Gastroesophageal sphincter (tissue), 4 donors: ENCODE measurements around the gene ATP12A. TPM values are rescaled to one million over a fixed set of nuclear protein-coding genes. Genes with fewer than 3 reads are reported as not detected.

Source experiments
- ATAC-seq: fragments of 150-250 bp; one replicate; pipeline ENCODE4 v1.9.1; 2016; ENCODE audit warnings: mild to moderate bottlenecking, moderate library complexity
- H3K27ac ChIP-seq, 4 donors: fragments of 200-600 bp; sonication (generic) in 3 of 4; 1 replicate in 3 of 4; 2 replicates in 1 of 4; pipeline ENCODE4 v1.5.1; 2016 to 2019
- H3K27me3 ChIP-seq: fragments of 200-600 bp; sonication (generic); one replicate; pipeline ENCODE4 v1.5.1; 2019
- H3K36me3 ChIP-seq, 2 donors: fragments of 200-600 bp; sonication (generic); one replicate each; pipeline ENCODE4 v1.5.1; 2019; ENCODE audit warnings: control low read depth in 1 of 2
- H3K4me1 ChIP-seq, 3 donors: fragments of 200-600 bp; sonication (generic); 1 replicate in 2 of 3; 2 replicates in 1 of 3; pipeline ENCODE4 v1.5.1; 2016 to 2019; ENCODE audit warnings: control low read depth in 2 of 3
- H3K4me3 ChIP-seq, 2 donors: fragments of 200-600 bp; sonication (generic); one replicate each; pipeline ENCODE4 v1.5.1; 2019; ENCODE audit warnings: mild to moderate bottlenecking in 1 of 2, moderate library complexity in 1 of 2
- H3K9me3 ChIP-seq, 3 donors: fragments of 200-600 bp; sonication (generic); one replicate each; pipeline ENCODE4 v1.5.1; 2017 to 2019; ENCODE audit warnings: control low read depth in 2 of 3
- EP300 ChIP-seq: sonication (generic); formaldehyde crosslinking; IDR thresholded peaks from one replicate; pipeline ENCODE4 v1.6.1; 2017; ENCODE audit warnings: antibody characterized with exemption, mild to moderate bottlenecking
- POLR2A ChIP-seq, 2 donors: fragments of 450-650 bp; IDR thresholded peaks; one replicate each; pipeline ENCODE4 v1.6.1; 2017; ENCODE audit warnings: antibody characterized with exemption in 2 of 2, mild to moderate bottlenecking in 2 of 2, moderate library complexity in 1 of 2
- POLR2AphosphoS5 ChIP-seq: sonication (generic); formaldehyde crosslinking; IDR thresholded peaks from one replicate; pipeline ENCODE4 v1.6.1; 2017; ENCODE audit warnings: antibody characterized with exemption
- WGBS, 2 donors: methylation state at CpG; one replicate each; pipeline ENCODE4 v1.1.5; 2018; ENCODE audit warnings: low coverage in 1 of 2; 5-methylcytosine and 5-hydroxymethylcytosine counted together
- total RNA-seq, 4 donors: library from RNA; depleted of rRNA; stranded (reverse); fragments of >200 nt; gene quantifications; one replicate each; pipeline ENCODE4 v1.1.0, GENCODE V29; 2016
- TF ChIP-seq, protein P1 (sequence below), 4 experiments: fragments of 200-600 bp in 2 of 4; fragments of 450-650 bp in 2 of 4; sonication (generic) in 1 of 4; IDR thresholded peaks; one replicate each; pipeline ENCODE4 v1.5.1; 2017 to 2019; ENCODE audit warnings: antibody characterized with exemption in 4 of 4, mild to moderate bottlenecking in 2 of 4, moderate library complexity in 2 of 4

Gene ATP12A
- total RNA-seq, 4 donors from 2014 or later = 0.22 TPM; not detected in 3

DNA sequence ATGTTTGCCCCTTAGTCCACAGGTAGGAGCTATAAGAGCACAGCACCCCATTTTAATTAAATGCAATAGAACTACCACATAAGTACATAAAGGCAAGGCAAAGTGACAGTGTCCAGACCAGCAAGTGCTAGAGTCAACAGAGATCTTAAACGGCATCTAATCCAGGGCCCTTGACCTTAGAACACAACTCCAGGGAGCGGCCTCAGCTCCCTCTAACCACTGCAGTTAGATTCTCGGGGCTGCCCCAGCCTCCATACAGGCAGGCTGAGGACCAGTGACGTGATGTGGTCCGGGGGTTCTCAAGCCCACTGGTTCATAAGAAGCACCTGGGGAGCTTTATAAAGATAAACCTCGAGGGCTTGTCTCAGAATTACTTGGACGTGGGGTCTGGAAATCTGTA is 10.0 kb upstream of the ATP12A start:
- peaks cover 0 to 17% (median 4%) of the 10 kb centered on the region in 3 donors for H3K4me1 ChIP-seq
- no peak overlapping the region for H3K4me3 ChIP-seq
- peaks cover 10% of the 10 kb centered on the region for H3K27me3 ChIP-seq
- H3K36me3 ChIP-seq = no peaks in the 10 kb centered on the region
- 50 to 83% methylated on average over 1 to 2 of the region's 7 CpGs for WGBS, 2 donors
- ATAC-seq = no peak
- TF ChIP-seq, protein P1, sequence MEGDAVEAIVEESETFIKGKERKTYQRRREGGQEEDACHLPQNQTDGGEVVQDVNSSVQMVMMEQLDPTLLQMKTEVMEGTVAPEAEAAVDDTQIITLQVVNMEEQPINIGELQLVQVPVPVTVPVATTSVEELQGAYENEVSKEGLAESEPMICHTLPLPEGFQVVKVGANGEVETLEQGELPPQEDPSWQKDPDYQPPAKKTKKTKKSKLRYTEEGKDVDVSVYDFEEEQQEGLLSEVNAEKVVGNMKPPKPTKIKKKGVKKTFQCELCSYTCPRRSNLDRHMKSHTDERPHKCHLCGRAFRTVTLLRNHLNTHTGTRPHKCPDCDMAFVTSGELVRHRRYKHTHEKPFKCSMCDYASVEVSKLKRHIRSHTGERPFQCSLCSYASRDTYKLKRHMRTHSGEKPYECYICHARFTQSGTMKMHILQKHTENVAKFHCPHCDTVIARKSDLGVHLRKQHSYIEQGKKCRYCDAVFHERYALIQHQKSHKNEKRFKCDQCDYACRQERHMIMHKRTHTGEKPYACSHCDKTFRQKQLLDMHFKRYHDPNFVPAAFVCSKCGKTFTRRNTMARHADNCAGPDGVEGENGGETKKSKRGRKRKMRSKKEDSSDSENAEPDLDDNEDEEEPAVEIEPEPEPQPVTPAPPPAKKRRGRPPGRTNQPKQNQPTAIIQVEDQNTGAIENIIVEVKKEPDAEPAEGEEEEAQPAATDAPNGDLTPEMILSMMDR (IDR thresholded peaks at IDR 0.05) = no peak
- TF ChIP-seq EP300 (no peak), POLR2A (IDR thresholded peaks at IDR 0.05) (no peak)
- H3K9me3 ChIP-seq = no peaks in the 10 kb centered on the region
- no peak overlapping the region for H3K27ac ChIP-seq

DNA sequence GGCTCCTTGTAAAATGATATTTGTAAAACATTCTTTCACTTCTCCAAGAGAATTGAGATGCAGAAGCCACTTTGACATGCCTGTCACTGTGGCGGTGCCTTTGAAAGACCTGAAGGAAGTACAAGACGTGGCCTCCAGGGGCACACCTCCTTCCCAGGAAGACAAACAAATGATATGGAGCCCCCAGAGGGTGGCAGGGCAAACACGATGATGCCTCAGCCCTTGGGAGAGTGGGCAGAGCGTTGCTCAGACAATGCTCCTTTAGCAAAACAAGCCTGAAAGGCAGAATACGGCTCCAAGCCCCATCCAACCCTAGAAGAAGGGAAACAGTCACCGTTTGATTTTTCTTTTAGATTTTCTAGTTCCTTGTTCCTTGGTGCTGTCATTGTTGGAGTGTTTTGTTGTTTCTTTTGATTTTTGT is 9.2 kb upstream of the ATP12A start:
- H3K9me3 ChIP-seq = no peaks in the 10 kb centered on the region
- H3K4me3 ChIP-seq = no peak overlapping the region
- no peak for ATAC-seq
- TF ChIP-seq POLR2AphosphoS5 = no peak
- TF ChIP-seq, protein P1 (IDR thresholded peaks at IDR 0.05) = no peak
- no peak for TF ChIP-seq POLR2A (IDR thresholded peaks at IDR 0.05)
- TF ChIP-seq EP300 = no peak
- H3K27ac ChIP-seq = peak overlapping the region in 2 of 4 donors; percentile 71 to 74
- H3K4me1 ChIP-seq = peaks cover 0 to 17% (median 4%) of the 10 kb centered on the region in 3 donors
- H3K36me3 ChIP-seq = no peaks in the 10 kb centered on the region
- H3K27me3 ChIP-seq = peaks cover 4% of the 10 kb centered on the region
- WGBS, 2 donors = 15 to 17% methylated on average over 4 to 6 of the region's 6 CpGs

DNA sequence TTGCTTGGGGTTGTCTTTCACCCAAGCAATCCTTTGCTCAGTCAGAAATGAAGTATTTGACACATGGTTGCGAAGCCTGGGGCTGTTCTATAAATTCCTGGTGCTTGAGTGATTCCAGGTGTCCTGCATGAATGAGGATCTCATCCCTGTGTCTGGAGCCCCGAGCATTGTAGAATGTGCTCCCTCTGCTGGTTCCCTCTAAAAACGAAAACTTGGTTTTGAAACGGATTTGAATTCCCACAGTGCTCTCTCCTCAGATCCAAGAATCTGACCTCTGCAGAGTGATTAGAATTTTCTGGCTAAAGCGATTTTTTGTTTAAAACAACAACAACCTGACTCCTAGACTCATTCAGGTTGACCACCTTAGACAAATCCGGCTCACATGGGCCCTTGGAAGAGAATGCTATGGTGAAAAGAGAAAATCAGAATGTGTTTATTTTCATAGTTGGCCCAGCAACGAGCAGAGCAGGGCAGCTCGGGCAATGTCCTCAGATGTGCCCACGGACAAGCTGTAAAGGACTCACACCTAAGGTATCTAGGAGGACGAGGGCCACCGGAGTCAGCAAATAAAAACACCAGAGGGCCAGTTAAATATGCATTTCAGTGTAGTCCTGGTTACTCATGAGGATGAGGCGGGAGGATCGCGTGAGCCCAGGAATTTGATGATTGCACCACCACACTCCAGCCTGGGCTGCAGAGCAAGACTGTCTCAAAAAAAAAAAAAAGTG is 8.7 kb upstream of the ATP12A start:
- Histone ChIP-seq H3K27me3 (peaks cover 6% of the 10 kb centered on the region), H3K27ac (peak overlapping the region in 3 of 4 donors; percentile 67 to 74 (median 71)), H3K36me3 (no peaks in the 10 kb centered on the region), H3K4me3 (peak overlapping the region in 1 of 2 donors; percentile 29), H3K4me1 (peaks cover 0 to 17% (median 4%) of the 10 kb centered on the region in 3 donors), H3K9me3 (no peaks in the 10 kb centered on the region)
- ATAC-seq = peak; percentile 88
- 18 to 22% methylated on average over 9 to 14 of the region's 14 CpGs for WGBS, 2 donors
- TF ChIP-seq POLR2AphosphoS5 = peak; percentile 40
- TF ChIP-seq POLR2A (IDR thresholded peaks at IDR 0.05) = no peak
- TF ChIP-seq, protein P1 (IDR thresholded peaks at IDR 0.05) = peak in 3 of 4 experiments; percentile 47 to 65 (median 54)

DNA sequence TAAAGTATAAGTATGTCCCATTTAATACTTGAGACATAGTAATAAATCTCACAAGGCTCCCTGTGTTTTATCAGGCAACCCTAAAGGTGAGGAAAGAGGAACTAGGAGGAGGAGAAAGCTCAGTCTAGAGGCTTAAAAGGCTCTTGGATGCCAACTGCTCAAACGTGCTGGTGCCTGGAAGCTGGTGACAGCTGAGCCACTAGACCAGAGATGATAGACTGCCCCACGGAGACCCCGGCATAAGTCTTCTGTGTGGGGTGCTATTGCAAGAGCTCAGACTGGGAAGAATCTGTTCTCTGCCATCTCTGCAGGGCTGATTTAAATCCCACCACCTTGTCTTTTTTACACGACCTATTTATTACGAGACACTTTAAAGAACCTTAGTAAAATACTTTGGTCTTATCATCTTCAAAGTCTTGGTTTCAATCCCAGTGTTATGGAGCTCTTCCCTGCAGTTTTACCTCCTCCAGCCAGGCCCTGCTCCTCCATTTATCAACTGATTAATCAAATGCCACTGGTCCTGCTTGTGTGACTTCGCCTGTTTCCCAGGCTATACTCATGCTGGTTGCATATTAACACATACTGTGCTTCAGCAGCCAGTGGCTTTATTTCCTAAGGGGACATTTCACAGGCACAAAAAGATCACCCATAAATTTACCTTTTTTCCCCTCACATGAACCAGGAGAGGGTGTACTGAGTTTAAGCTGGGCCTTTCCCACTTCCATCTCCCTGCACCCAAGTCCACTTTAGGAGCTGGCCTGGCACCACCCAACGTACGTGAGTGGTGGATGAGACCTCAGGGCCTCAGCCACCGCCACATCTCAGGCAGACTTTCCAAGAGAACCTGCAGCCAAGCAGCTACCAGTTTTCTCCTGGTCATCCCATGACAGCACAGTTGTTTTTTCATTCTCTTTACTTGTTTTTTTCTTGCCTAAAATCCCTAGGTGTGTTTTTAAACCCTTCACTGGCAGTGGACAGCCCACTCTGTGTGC is 7.8 kb upstream of the ATP12A start:
- TF ChIP-seq EP300 = no peak
- TF ChIP-seq, protein P1 (IDR thresholded peaks at IDR 0.05) = no peak
- no peak for TF ChIP-seq POLR2A (IDR thresholded peaks at IDR 0.05)
- no peak for TF ChIP-seq POLR2AphosphoS5
- Histone ChIP-seq H3K36me3 (no peaks in the 10 kb centered on the region), H3K4me1 (peaks cover 0 to 17% (median 4%) of the 10 kb centered on the region in 3 donors), H3K4me3 (no peak overlapping the region), H3K27ac (peak overlapping the region in 1 of 4 donors; percentile 12), H3K27me3 (peaks cover 13% of the 10 kb centered on the region), H3K9me3 (no peaks in the 10 kb centered on the region)
- no peak for ATAC-seq
- WGBS, 2 donors = 71 to 73% methylated on average over 5 to 9 of the region's 9 CpGs
